GM15510 (cell line): ENCODE results near the gene ZG16.
A peak's percentile ranks its signal among the peaks of the same experiment; 100 is the strongest.

ENCODE experiments used
- POLR2A ChIP-seq: IDR thresholded peaks from 3 replicates; pipeline ENCODE4 v1.6.1; 2011; ENCODE audit warnings: borderline replicate concordance; ENCODE audit not compliant: insufficient read length; ENCODE audit errors: extremely low read depth

Gene ZG16, protein sequence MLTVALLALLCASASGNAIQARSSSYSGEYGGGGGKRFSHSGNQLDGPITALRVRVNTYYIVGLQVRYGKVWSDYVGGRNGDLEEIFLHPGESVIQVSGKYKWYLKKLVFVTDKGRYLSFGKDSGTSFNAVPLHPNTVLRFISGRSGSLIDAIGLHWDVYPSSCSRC

DNA sequence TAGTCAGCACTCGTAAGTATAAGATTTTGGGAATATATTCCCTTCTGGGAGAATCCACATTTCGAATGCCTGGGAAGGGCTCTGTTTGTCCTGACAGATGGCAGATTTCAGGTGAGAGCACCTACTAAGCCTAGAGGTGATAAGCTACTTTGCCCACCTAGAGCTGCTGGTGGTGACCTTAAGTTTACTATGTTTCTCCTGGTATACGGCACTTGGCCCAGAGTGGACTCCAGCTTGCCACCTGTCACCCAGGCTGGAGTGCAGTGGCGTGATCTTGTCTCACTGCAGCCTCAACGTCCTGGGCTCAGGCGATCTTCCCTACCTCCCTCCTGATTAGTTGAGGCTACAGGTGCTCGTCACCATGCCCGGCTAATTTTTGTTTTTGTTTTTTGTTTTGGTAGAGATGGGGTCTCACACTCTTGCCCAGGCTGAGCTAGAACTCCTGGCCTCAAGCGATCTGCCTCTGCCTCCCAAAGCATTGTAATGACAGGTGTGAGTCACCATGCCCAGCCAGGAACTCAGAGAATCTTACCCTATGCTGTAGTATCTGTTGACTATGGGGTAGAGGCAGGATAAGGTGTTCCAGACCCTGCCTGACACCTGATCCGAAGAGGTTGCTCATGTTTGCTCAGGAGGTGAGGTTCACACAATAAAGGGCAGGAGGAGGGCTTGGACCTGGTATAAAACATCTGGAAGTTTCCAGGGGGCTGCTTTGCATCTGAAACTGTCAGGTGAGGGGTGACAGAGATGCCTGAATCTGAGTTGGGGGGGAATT is at the start of gene ZG16:
TSS of gene ZG16 (plus strand) at position 681 of the 775 bp plus-strand sequence. CDS start 1,011 bp downstream, outside the sequence.
- no peak for TF ChIP-seq POLR2A

DNA sequence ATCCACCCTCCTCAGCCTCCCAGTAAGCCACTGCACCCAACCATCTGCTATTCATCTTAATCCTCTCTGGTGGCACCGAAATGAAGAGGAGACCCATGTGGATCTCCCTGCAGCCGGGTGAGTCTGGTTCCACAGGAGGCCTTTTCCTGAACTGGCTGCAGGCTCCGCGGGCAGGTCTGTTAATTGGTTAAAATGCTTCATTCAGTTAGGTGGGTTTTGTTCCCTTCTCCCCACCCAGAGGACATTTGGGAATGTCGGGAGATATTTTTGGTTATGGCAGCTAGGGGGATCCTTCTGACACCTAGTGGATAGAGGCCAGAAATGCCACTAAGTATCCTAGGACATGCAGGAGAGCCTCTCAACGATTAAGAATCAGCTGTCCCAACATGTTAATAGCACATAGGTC is 48.9 kb upstream of the ZG16 start:
- TF ChIP-seq POLR2A: no peak

DNA sequence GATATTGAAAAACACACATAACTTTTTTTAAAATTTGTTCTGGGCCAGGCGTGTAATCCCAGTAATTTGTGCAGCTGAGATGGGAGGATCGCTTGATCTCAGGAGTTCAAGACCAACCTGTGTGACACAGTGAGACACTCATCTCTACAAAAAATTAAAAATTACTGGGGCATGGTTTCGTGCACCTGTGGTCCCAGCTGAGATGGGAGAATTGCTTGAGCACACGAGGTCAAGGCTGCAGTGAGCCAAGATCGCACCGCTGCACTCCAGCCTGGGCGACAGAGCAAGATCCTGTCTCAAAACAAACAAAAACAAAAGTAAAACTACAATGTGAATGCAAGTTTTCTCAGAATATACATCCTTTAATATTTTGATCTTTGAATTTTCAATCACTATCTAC is 47.4 kb upstream of the ZG16 start:
- no peak for TF ChIP-seq POLR2A

DNA sequence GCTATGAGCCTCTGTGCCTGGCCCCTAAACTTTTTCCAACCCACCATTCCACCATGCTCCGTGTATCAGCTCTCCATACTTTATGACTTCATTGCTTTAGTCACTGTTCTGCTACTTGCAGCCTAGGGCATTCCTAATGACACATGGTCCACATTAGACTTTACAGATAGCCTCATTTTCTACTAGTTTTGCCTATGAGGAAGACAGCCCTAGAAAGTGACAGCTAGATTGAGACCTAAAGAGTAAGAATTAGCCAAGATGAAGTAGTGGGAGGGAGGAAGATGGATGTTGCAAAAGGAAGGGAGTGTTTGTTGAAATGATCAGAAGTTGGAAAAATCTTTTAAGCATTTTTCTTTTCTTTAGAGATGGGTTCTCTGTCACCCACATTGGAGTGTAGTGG is 43.3 kb upstream of the ZG16 start:
- TF ChIP-seq POLR2A: no peak

DNA sequence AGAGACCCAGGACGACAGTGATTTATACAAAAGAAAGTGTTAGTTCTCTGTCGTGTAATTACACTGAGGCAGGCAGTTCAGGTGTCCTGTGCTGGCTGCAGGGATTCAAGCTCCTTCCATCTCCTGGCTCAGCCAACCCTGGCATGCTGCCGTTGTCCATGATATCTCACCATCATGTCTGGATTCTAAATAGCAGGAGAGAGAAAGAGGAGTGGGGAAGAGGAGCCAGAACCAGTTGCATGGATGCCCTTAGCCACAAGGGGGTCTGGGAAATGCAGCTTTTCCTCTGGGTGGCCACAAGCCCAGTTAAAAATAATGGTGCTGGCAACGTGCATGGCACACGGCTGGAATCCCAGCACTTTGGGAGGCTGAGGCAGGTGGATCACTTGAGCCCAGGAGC is 41.9 kb upstream of the ZG16 start:
- TF ChIP-seq POLR2A: no peak

DNA sequence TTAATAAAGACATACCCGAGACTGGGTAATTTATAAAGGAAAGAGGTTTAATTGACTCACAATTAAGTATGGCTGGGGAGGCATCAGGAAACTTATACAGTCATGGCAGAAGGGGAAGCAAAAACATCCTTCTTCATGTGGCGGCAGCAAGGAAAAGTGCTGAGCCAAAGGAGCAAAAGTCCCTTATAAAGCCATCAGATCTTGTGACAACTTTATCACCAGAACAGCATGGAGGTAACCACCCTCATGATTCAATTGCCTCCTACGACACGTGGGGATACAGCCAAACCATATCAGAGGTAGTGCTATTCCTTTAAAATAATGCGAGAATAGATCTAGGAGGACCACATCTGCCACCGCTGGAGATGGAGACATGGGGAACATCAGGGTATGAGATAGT is 41.3 kb upstream of the ZG16 start:
- no peak for TF ChIP-seq POLR2A

DNA sequence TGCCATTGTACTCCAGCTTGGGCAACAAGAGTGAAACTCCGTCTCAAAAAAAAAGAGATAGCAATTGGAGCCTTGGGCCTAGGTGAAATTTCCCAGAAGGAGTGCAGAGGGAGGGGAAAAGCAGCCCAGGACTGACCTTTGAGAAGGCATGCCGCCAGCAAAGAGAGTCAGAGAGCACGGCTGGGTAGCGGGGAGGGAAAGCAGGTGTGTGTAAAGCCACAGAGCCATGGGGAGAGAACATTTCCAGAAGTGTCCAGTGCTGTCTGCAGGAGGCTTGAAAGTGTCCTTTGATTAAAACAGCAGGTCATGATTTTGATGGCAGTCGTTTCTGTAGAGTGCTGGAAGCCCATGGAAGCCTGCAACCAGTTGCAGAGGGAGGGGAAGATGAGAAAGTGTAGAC is 40.3 kb upstream of the ZG16 start:
- TF ChIP-seq POLR2A: no peak

DNA sequence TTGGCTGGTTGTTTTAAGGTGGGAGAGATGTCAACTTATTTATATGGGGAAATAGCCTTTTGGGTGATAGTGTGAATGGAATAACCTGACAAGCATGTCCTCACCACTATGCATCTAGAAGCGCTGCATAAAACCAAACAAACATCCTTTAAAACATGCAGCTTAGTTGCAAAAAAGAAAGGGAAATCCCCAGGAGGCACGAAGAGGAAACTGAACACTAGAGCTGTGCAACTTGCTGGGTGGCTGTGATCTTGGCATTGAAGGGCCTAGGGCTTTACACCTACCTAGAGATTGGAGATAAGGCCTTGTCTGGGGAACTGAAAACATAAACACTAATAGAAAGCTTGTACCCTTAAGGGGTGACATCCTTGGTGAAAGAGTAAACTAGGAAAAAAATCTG is 39.5 kb upstream of the ZG16 start:
- no peak for TF ChIP-seq POLR2A

DNA sequence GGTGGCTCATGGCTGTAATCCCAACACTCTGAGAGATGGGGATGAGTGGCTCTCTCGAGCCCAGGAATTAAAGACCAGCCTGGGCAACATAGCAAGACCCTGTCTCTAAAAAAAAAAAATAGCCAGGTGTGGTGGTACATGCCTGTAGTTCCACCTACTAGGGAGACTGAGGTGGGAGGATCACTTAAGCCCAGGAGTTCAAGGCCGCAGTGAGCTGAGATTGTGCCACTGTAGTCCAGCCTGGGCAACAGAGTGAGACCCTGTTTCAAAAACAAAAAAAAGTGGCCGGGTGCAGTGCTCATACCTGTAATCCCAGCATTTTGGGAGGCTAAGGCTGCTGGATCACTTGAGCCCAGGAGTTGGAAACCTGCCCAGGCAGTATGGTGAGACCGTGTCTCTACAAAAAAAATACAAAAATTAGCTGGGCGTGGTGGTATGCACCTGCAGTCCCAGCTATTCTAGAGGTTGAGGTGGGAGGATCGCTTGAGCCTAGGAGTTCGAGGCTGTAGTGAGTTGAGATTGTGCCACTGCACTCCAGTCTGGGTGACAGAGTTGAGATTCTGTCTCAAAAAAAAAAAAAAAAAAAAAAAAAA is 35.3 kb upstream of the ZG16 start:
- TF ChIP-seq POLR2A: no peak

DNA sequence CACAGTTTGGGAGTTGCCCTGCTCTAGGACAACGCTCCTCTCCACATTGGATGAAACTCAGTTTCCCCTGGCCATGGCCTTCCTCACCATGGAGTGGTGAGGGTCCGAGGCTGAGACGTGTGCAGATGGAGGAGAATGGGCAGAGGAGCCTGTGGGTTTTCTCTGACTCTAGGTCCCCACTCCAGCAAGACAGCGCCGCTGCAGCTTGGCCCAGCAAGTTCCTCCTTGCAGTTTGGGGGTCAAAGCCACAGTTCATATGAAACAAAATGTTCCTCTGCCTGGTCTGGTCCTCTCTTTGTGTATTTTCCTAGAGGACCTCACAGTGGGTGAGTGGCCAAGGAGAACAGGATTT is 34.6 kb upstream of the ZG16 start:
- TF ChIP-seq POLR2A: no peak

DNA sequence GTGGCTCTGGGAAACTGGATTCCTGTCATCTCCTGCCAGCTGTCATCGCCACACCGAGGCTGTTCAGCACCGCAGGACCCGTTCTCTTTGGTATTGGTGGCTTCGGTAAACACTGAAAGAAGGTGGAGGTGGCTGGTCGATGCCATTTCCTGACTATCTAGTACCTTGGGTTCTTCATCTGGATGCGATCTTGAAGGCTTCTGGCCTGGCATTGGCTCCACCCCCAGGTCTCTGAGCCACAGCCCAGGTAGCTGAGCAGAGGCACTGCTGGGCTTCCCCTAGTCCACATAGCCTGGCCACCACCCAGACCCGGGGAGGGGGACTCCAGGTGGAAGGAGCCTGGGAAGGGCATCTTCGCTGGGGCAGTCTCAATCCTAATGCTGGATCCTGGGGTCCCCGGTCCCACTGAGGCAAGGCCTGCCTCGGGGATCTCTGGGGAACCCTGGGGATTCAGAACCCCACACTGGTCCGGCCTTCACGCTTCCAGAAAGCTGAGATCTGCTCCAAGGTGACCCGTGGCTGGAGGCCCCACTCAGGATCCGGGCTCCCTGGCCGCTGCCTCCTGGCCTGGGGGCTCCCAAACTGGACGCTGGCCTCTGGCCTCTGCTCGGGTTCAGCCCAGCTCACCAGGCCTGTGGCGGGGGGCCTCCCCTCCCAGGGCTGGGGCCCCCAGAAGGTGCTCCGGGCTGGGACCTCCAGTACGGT is 34.1 kb upstream of the ZG16 start:
- TF ChIP-seq POLR2A: no peak

DNA sequence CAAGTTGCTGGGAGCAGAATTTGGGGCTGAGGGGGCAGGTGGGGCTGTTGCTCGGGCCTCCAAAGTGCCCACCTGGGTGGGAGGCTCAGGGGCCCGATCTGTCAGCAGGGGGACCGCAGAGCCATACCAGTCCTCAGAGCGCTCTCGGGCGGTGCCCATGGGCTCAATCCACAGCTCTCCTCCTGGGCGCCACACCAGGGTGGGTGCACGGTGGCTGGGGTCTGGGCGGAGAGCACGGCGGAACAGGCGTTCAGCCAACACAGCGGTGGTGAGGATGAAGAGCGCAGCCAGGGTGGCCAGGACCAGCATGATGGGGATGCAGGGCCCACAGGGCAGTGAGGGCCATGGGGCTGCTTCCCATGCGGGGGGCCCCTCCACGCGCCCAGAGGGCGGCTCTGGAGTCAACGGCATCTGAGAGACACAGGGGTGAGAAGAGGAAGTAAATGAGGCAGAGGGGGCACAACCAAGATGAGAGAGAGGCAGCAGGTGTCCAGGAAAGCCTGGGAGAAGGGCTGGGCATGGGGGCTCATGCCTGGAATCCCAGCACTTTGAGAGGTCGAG is 33.4 kb upstream of the ZG16 start:
- TF ChIP-seq POLR2A: no peak

DNA sequence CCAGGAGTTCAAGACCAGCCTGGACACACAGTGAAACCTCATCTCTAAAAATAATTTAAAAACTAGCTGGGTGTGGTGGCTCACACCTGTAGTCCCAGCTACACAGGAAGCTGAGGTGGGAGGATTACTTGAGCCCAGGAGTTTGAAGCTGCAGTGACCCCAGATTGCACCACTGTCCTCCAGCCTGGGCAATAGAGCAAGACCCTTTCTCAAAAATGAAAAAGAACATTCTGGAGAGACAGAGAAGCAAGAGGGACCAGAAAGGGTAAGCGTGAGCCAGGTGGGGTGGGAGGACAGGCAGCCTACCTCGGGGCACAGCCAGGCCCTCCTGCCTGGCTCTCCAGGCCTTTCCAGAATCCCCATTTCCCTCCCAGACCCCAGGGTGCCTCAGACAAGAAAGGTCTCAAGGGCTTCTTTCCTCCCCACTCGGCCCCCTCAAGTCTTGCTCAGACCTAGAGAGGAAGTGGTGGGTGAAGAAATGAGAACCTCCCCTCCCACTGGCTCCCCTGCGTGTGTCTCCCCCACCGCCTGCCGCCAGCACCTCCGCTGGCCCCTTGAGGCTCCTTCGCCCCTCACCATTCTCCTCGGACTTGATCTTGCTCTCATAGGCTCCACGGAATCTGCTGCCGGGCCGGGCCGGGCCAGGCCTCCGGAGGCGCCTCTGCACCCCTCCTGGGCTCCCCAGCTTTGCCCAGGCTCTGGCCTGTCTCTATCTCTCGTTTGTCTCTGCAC is 32.8 kb upstream of the ZG16 start:
- TF ChIP-seq POLR2A: no peak

DNA sequence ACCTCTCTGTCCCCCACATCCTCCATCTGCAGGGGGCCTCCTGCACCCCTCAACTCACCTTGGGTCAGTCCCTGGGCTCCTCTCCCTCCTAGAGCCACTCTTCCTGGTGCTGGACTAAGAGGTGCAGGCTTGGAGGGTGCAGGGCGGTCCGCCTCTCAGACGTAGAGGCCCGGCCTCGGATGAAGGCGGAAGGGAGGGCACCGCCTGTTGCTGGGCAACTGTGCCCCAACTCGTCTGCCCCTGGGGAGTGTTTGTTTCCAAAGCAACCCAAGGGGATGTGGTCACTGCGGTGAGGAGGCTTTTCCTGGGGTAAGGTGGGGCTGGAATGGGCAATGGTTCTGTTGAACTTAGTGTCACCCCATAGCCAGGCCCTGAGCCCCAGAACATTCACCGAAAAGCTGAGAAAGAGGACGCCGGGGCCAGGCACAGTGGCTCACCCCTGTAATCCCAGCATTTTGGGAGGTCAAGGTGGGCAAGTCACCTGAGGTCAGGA is 32.2 kb upstream of the ZG16 start, which contains the start of gene C16orf54:
TSS of gene C16orf54 (minus strand) at position 138 of the 493 bp plus-strand sequence. CDS start 1,039 bp downstream, outside the sequence.
- peak; percentile 46 for TF ChIP-seq POLR2A
